HEK293T (cell line): ENCODE measurements around the gene DOC2A.

Source experiments
- BHLHE40 ChIP-seq: fragments of 450-650 bp; IDR thresholded peaks from 2 replicates; pipeline ENCODE4 v1.6.1; 2016; ENCODE audit warnings: mild to moderate bottlenecking, moderate library complexity, borderline replicate concordance
- ELF4 ChIP-seq: fragments of 450-650 bp; IDR thresholded peaks from 2 replicates; pipeline ENCODE4 v1.6.1; 2017; ENCODE audit warnings: antibody characterized with exemption
- FOXA1 ChIP-seq: fragments of 450-650 bp; IDR thresholded peaks from 2 replicates; pipeline ENCODE4 v1.6.1; 2016; ENCODE audit warnings: mild to moderate bottlenecking
- HDGF ChIP-seq: fragments of 450-650 bp; IDR thresholded peaks from 2 replicates; pipeline ENCODE4 v1.6.1; 2017; ENCODE audit warnings: antibody characterized with exemption, borderline replicate concordance
- NFRKB ChIP-seq: fragments of 450-650 bp; IDR thresholded peaks from 2 replicates; pipeline ENCODE4 v1.6.1; 2016; ENCODE audit warnings: mild to moderate bottlenecking, moderate library complexity
- PKNOX1 ChIP-seq: fragments of 450-650 bp; IDR thresholded peaks from 2 replicates; pipeline ENCODE4 v1.6.1; 2016
- SP1 ChIP-seq: fragments of 450-650 bp; IDR thresholded peaks from 2 replicates; pipeline ENCODE4 v1.6.1; 2017
- TARDBP ChIP-seq: fragments of 450-650 bp; IDR thresholded peaks from 2 replicates; pipeline ENCODE4 v1.6.1; 2016

GRCh38 chr16:29986931-29987330, 23.9 kb downstream of the DOC2A start:
- no peak for TF ChIP-seq SP1
- no peak for TF ChIP-seq HDGF
- no peak for TF ChIP-seq TARDBP
- no peak for TF ChIP-seq BHLHE40
- no peak for TF ChIP-seq PKNOX1
- no peak for TF ChIP-seq NFRKB
- no peak for TF ChIP-seq ELF4
- TF ChIP-seq FOXA1, result no peak
